ENCODE results near the gene DGCR6L.
"Not testable (repeated sequence)": the region's sequence is repeated elsewhere in the genome, so short reads cannot be mapped to it uniquely, and the experiment has no call there.

- TF ChIP-seq CTCF (conservative IDR thresholded peaks at IDR 0.05; ENCODE audit: low read length); EZH2phosphoT487 (IDR thresholded peaks at IDR 0.05; ENCODE audit: borderline replicate concordance, low read depth, low read length): not testable (repeated sequence)
Observed at GRCh38 chr22:20338291-20338690, 18.4 kb upstream of the DGCR6L start.

Measured in OCI-LY7 (cell line).